Measurements from ENCODE around the gene HNRNPL.

GRCh38 chr19:38841787-38842438, 7.9 kb downstream of the HNRNPL start:
- TF ChIP-seq POLR2A (IDR thresholded peaks at IDR 0.05; ENCODE audit: extremely low read depth, insufficient read length) (no peak), CTCF (IDR thresholded peaks at IDR 0.05; ENCODE audit: low read depth, low read length) (no peak)
